ENCODE data around the gene IGFBP3.
"Not testable (repeated sequence)": the region's sequence is repeated elsewhere in the genome, so short reads cannot be mapped to it uniquely, and the experiment has no call there.

Gene IGFBP3

DNA sequence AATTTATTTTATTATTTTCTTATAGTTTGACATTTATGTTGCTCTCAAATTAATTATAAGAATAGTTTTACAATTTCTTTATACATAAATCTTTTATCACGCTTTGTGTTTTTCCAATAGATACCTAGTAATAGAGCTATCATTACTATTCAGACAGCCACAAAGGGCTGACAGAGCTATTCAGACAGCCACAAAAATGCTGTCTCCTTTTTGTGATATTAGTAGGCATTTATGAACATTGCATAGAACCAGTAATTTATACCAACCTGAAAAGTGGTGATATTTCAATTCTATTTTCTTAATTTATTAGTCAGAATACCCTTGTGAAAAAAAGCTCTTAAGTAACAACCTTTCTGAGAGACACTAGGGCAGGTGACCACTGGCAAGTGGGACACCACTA is 34.2 kb upstream of the IGFBP3 start:
- Histone ChIP-seq H2BK120ac (ENCODE audit: low read depth, low read length) (no peak overlapping the region), H2AK5ac (ENCODE audit: low read length, severe bottlenecking) (no peak overlapping the region), H3K4me1 (ENCODE audit: control insufficient read depth, insufficient read depth, low read depth, low read length) (no peaks in the 10 kb centered on the region), H3K18ac (ENCODE audit: low read depth in 1 of 2, low read length in 2 of 2) (no peak overlapping the region), H4K8ac (ENCODE audit: low read length) (no peak overlapping the region), H3K4me2 (ENCODE audit: low read length, poor library complexity, severe bottlenecking) (no peak overlapping the region), H4K91ac (ENCODE audit: low read length) (no peak overlapping the region), H3K23ac (ENCODE audit: low read length in 2 of 2) (no peak overlapping the region), H3K14ac (ENCODE audit: low read length in 2 of 2) (no peak overlapping the region), H3K36me3 (ENCODE audit: control insufficient read depth in 1 of 2, insufficient read depth in 2 of 2, low read depth in 1 of 2, low read length in 2 of 2) (no peaks in the 10 kb centered on the region), H3K4ac (ENCODE audit: low read depth in 1 of 2, low read length in 2 of 2) (no peak overlapping the region), H3K9me3 (ENCODE audit: control insufficient read depth, low read length) (peaks cover 9% of the 10 kb centered on the region), H3K9ac (ENCODE audit: low read length) (no peak overlapping the region), H2BK15ac (ENCODE audit: low read depth, poor library complexity, severe bottlenecking) (no peak overlapping the region), H3K27ac (ENCODE audit: low read length, poor library complexity, severe bottlenecking) (no peak overlapping the region), H3K79me1 (replicated peaks; ENCODE audit: low read length, poor library complexity, severe bottlenecking) (no peaks in the 10 kb centered on the region), H2BK5ac (ENCODE audit: low read depth, low read length, poor library complexity, severe bottlenecking) (no peak overlapping the region), H3K27me3 (ENCODE audit: control insufficient read depth in 1 of 2, insufficient read depth in 1 of 2, low read length in 2 of 2) (no peaks in the 10 kb centered on the region), H2AFZ (ENCODE audit: low read depth, low read length) (no peak overlapping the region), H3K4me3 (ENCODE audit: insufficient read depth in 1 of 2, low read depth in 1 of 2, low read length in 2 of 2) (no peak overlapping the region), H2BK12ac (ENCODE audit: low read length in 2 of 2) (no peak overlapping the region)
- no peak for DNase-seq
- WGBS, result 100% methylated on average over 1 of the region's 1 CpG

GRCh38 chr7:45953055-45953454 is 32.0 kb upstream of the IGFBP3 start:
- not testable (repeated sequence) for H3K4me2 ChIP-seq (ENCODE audit: low read length, poor library complexity, severe bottlenecking); H2BK12ac ChIP-seq (ENCODE audit: low read length in 2 of 2); H3K4me3 ChIP-seq (ENCODE audit: insufficient read depth in 1 of 2, low read depth in 1 of 2, low read length in 2 of 2); H2BK5ac ChIP-seq (ENCODE audit: low read depth, low read length, poor library complexity, severe bottlenecking); H3K18ac ChIP-seq (ENCODE audit: low read depth in 1 of 2, low read length in 2 of 2); H3K79me1 ChIP-seq (replicated peaks; ENCODE audit: low read length, poor library complexity, severe bottlenecking); H4K91ac ChIP-seq (ENCODE audit: low read length); H2AK5ac ChIP-seq (ENCODE audit: low read length, severe bottlenecking); DNase-seq; H2BK120ac ChIP-seq (ENCODE audit: low read depth, low read length); H3K27ac ChIP-seq (ENCODE audit: low read length, poor library complexity, severe bottlenecking); H3K4me1 ChIP-seq (ENCODE audit: control insufficient read depth, insufficient read depth, low read depth, low read length); H3K14ac ChIP-seq (ENCODE audit: low read length in 2 of 2); H3K9ac ChIP-seq (ENCODE audit: low read length); H3K9me3 ChIP-seq (ENCODE audit: control insufficient read depth, low read length); H3K4ac ChIP-seq (ENCODE audit: low read depth in 1 of 2, low read length in 2 of 2); H2AFZ ChIP-seq (ENCODE audit: low read depth, low read length); H3K27me3 ChIP-seq (ENCODE audit: control insufficient read depth in 1 of 2, insufficient read depth in 1 of 2, low read length in 2 of 2); H3K36me3 ChIP-seq (ENCODE audit: control insufficient read depth in 1 of 2, insufficient read depth in 2 of 2, low read depth in 1 of 2, low read length in 2 of 2); H3K23ac ChIP-seq (ENCODE audit: low read length in 2 of 2); H2BK15ac ChIP-seq (ENCODE audit: low read depth, poor library complexity, severe bottlenecking); H4K8ac ChIP-seq (ENCODE audit: low read length)
- 97% methylated on average over 23 of the region's 23 CpGs for WGBS

DNA sequence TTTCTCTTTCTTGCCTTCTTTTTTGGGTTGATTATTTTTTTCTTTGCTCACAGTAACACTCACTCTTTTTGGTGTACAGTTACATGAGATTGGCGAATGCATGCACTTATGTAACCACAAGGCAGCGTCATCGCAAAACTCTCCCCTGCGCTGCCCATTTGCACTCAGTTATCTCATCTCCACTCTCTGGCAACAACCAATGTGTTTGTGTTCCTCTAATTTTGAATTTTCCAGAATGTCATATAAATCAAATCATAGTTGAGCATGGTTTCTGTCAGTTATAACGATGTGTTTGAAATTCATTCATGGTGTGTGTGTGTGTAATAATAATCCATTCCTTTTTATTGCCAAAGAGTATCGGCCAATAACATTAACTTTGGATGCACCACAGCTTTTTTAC is 23.0 kb upstream of the IGFBP3 start:
- no peaks in the 10 kb centered on the region for H3K27me3 ChIP-seq (ENCODE audit: control insufficient read depth in 1 of 2, insufficient read depth in 1 of 2, low read length in 2 of 2)
- no peak overlapping the region for H2BK120ac ChIP-seq (ENCODE audit: low read depth, low read length)
- WGBS, result 100% methylated on average over 4 of the region's 6 CpGs
- H2AK5ac ChIP-seq (ENCODE audit: low read length, severe bottlenecking), result no peak overlapping the region
- no peaks in the 10 kb centered on the region for H3K36me3 ChIP-seq (ENCODE audit: control insufficient read depth in 1 of 2, insufficient read depth in 2 of 2, low read depth in 1 of 2, low read length in 2 of 2)
- H4K8ac ChIP-seq (ENCODE audit: low read length), result no peak overlapping the region
- DNase-seq, result no peak
- no peak overlapping the region for H3K4me2 ChIP-seq (ENCODE audit: low read length, poor library complexity, severe bottlenecking)
- no peak overlapping the region for H2BK15ac ChIP-seq (ENCODE audit: low read depth, poor library complexity, severe bottlenecking)
- no peaks in the 10 kb centered on the region for H3K9me3 ChIP-seq (ENCODE audit: control insufficient read depth, low read length)
- H2BK12ac ChIP-seq (ENCODE audit: low read length in 2 of 2), result no peak overlapping the region
- H3K4ac ChIP-seq (ENCODE audit: low read depth in 1 of 2, low read length in 2 of 2), result no peak overlapping the region
- no peak overlapping the region for H4K91ac ChIP-seq (ENCODE audit: low read length)
- H2AFZ ChIP-seq (ENCODE audit: low read depth, low read length), result no peak overlapping the region
- no peaks in the 10 kb centered on the region for H3K4me1 ChIP-seq (ENCODE audit: control insufficient read depth, insufficient read depth, low read depth, low read length)
- H3K9ac ChIP-seq (ENCODE audit: low read length), result no peak overlapping the region
- no peak overlapping the region for H3K18ac ChIP-seq (ENCODE audit: low read depth in 1 of 2, low read length in 2 of 2)
- no peak overlapping the region for H3K27ac ChIP-seq (ENCODE audit: low read length, poor library complexity, severe bottlenecking)
- H3K14ac ChIP-seq (ENCODE audit: low read length in 2 of 2), result no peak overlapping the region
- H3K79me1 ChIP-seq (replicated peaks; ENCODE audit: low read length, poor library complexity, severe bottlenecking), result no peaks in the 10 kb centered on the region
- H2BK5ac ChIP-seq (ENCODE audit: low read depth, low read length, poor library complexity, severe bottlenecking), result no peak overlapping the region
- no peak overlapping the region for H3K23ac ChIP-seq (ENCODE audit: low read length in 2 of 2)
- H3K4me3 ChIP-seq (ENCODE audit: insufficient read depth in 1 of 2, low read depth in 1 of 2, low read length in 2 of 2), result no peak overlapping the region

- WGBS, result 56% methylated on average over 3 of the region's 7 CpGs
- no peak overlapping the region for H3K4ac ChIP-seq (ENCODE audit: low read depth in 1 of 2, low read length in 2 of 2)
- H3K14ac ChIP-seq (ENCODE audit: low read length in 2 of 2), result no peak overlapping the region
Measured at GRCh38 chr7:45940939-45941338, 19.9 kb upstream of the IGFBP3 start.

More at GRCh38 chr7:45940939-45941338, 19.9 kb upstream of the IGFBP3 start:
- no peak overlapping the region for H2BK12ac ChIP-seq (ENCODE audit: low read length in 2 of 2)
- no peak overlapping the region for H2BK15ac ChIP-seq (ENCODE audit: low read depth, poor library complexity, severe bottlenecking)
- no peaks in the 10 kb centered on the region for H3K79me1 ChIP-seq (replicated peaks; ENCODE audit: low read length, poor library complexity, severe bottlenecking)
- H3K23ac ChIP-seq (ENCODE audit: low read length in 2 of 2), result no peak overlapping the region
- no peak overlapping the region for H2AK5ac ChIP-seq (ENCODE audit: low read length, severe bottlenecking)
- no peaks in the 10 kb centered on the region for H3K9me3 ChIP-seq (ENCODE audit: control insufficient read depth, low read length)
- no peak overlapping the region for H2BK5ac ChIP-seq (ENCODE audit: low read depth, low read length, poor library complexity, severe bottlenecking)
- H3K4me3 ChIP-seq (ENCODE audit: insufficient read depth in 1 of 2, low read depth in 1 of 2, low read length in 2 of 2), result no peak overlapping the region
- no peak for DNase-seq
- no peak overlapping the region for H3K9ac ChIP-seq (ENCODE audit: low read length)
- H2BK120ac ChIP-seq (ENCODE audit: low read depth, low read length), result no peak overlapping the region
- H2AFZ ChIP-seq (ENCODE audit: low read depth, low read length), result no peak overlapping the region
- H3K27me3 ChIP-seq (ENCODE audit: control insufficient read depth in 1 of 2, insufficient read depth in 1 of 2, low read length in 2 of 2), result peaks cover 0 to 7% of the 10 kb centered on the region in 2 experiments
- H4K91ac ChIP-seq (ENCODE audit: low read length), result no peak overlapping the region
- no peaks in the 10 kb centered on the region for H3K4me1 ChIP-seq (ENCODE audit: control insufficient read depth, insufficient read depth, low read depth, low read length)
- no peak overlapping the region for H3K18ac ChIP-seq (ENCODE audit: low read depth in 1 of 2, low read length in 2 of 2)
- H3K4me2 ChIP-seq (ENCODE audit: low read length, poor library complexity, severe bottlenecking), result no peak overlapping the region
- H3K27ac ChIP-seq (ENCODE audit: low read length, poor library complexity, severe bottlenecking), result no peak overlapping the region
- no peaks in the 10 kb centered on the region for H3K36me3 ChIP-seq (ENCODE audit: control insufficient read depth in 1 of 2, insufficient read depth in 2 of 2, low read depth in 1 of 2, low read length in 2 of 2)
- H4K8ac ChIP-seq (ENCODE audit: low read length), result no peak overlapping the region
